Stimulated activated CD4-positive, alpha-beta T cell treated with anti-CD3 and anti-CD28 coated beads, Interleukin-1b, Interleukin-23, amount 100 ng/mL, for 4 hours (primary cell): ENCODE data around the gene SUSD4.

Experiments
- DNase-seq, 2 donors: peaks; one replicate each; pipeline ENCODE4 v3.0.0-alpha.2; 2020; ENCODE audit warnings: low read depth in 2 of 2

The SUSD4 gene

GRCh38 chr1:223214261-223214807 lies 149.6 kb downstream of the SUSD4 start:
- DNase-seq, result no peak

- no peak for DNase-seq
Observed at GRCh38 chr1:223212441-223212840, 151.5 kb downstream of the SUSD4 start.

- no peak for DNase-seq
Observed at GRCh38 chr1:223211323-223211985, 152.5 kb downstream of the SUSD4 start.

DNA sequence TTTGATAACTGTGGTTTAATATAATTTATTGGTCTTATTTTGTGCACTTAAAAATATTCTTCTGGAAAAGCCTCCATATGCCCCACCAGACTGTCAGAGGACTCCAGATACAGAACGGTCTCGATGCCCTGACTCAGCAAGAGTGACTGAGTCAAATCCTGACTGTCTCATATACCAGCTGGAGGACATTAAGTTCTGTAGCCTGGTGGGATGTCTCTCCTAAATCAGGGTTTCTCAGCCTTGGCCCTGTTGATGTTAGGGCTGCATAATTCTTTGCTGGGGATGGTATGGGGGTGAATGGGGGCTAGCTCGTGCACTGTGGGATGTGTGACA lies 153.2 kb downstream of the SUSD4 start:
- DNase-seq, result no peak

DNA sequence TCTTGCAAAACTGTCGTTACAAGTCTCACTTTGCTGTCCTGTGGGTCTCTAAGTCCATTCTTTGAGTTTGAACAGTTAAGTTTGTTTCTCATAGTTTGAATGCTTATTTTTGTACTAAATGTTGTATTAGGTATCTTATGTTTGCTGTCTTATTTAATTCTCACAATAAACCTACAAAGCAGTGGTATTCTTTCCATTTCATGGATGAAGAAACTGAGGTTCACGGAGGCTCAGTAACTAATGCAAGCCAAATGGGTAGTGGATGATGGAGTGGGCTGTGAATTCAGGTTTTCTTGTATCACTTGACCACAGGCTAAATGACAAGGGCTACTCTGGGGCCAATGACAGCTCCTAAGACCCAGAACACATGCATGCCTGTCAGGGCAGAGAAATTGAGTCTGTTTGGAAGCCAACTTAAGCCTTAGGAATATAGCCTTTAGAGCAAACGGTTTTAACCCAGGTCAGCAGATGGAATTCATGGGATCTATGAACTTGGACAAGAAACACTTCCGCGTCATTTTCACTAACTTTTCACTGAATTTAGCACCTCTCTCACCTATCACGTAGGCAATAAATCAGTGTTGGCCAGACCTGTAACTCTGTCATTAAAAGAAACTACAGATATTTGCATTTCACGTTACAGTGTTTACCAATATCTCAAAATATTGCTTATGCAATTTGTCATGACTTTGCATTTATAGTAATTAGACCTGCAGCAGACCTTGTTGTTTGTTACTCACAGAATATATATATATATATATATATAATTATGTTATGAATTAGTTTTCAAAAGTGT lies 153.8 kb downstream of the SUSD4 start:
- DNase-seq, result no peak

DNA sequence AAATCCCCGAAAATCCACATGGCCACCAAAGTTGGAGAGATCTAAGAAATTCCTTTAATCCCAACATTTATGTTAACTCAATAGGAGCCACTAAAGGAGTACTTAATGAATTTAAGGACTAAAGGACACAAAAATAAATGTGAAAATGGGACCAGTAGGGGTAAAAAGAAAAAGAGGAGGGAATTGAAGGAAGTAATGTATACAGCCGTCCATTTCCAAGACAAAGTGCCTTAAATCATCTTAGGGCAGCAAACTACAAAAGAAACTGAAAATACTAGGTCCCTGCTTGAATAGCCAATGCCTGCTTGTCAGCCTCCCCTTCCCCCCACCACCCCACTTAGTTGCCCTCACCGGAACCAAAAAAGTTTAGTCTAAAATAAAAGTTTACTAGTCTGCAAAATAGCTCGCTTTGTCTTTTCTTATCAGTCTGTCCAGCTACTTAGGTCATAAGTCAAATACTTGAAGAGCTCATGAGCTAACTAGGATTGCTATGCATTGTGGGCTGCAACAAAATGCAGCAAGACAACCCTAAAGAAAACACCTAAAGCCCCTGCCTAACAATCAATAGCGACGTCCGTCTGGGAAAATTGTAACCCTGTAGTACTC lies 154.6 kb downstream of the SUSD4 start:
- no peak for DNase-seq

- DNase-seq, result no peak
Observed at GRCh38 chr1:223208164-223209076, 155.6 kb downstream of the SUSD4 start.

DNA sequence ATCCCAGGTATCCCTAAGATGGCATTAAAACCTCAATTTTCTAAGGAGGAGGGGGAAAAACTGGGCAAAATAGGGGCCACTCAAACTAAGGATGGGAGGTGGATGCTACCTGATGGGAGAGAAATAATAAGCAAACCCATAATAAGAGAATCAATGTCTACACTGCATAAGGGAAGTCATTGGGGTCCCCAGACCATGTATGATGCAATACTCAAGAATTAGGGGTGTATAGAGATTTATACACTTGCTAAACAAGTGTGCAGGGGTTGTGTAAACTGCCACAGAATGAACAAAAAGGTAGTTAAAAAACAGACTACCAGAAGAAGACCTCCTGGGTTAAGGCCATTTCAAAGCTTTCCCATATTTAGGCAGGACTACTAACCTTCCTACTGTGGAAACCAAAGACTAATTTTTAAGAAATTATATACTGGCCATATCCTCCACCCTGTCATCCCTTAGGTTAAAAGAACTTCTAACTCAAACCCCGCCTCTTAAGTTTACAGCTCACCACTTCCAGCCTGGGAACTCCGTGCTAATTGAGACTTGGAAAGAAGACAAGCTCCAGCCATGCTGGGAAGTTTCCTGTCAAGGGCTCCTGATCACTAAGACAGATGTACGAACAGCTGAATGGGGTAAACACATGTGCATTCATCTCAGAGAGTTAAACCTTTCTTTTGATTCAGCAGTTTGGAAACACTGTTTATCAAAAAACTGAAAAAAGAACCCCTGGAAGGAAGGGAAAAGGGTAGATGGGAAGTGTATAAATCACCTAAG lies 156.5 kb downstream of the SUSD4 start:
- DNase-seq, result no peak

GRCh38 chr1:223204424-223204823 lies 159.6 kb downstream of the SUSD4 start:
- no peak for DNase-seq

- no peak for DNase-seq
Observed at GRCh38 chr1:223203694-223204093, 160.3 kb downstream of the SUSD4 start.

DNA sequence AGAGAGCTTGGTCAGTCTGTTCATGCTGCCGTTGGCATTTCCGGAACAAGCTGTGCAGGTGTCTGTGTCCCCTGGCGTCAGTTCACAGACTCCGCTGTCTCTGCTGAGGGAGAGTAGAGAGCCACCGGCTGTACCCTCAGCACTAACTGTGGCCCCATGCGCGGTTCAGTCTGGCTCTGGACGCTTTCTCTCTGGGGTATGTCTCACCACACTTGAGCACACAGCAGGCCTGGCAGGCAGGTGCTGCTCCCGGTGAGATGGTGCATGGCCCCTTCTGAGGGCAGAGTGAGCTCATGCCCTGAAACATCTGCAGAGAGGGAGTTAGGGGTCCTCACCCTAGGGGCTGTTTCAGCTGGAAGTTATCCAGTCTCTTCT lies 161.0 kb downstream of the SUSD4 start:
- no peak for DNase-seq

DNA sequence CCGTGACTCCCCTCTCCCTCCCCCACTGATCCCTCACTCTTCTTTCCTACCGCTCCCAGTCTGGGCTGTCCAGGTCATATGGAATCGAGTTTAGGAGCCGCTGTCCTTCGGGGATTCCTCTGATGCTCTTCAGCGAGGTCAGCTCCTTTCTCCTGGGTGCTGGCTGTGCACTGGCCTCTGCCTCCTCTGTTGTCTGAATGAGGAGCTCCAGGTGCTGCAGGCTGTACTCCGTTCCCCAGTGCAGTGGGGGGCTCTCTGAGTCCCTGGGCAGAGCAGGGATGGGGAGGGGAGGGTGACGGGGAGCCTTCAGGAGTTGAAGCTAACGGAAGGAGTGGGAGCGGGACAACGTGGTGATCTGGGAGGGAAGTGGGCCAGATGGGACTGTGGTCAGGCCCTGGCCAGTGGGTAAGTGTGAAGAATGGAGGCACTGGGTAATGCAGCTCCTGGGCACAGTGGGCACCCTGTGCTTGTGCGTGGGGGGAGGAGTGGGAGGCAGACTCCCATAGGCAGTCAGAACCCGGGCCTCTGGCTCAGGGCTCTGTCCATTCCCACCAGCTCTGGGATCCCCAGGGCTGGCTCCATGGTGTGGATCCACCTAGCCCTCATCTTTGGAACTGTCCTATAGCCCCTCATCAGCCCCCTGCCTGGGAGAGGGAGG lies 161.5 kb downstream of the SUSD4 start:
- no peak for DNase-seq

DNA sequence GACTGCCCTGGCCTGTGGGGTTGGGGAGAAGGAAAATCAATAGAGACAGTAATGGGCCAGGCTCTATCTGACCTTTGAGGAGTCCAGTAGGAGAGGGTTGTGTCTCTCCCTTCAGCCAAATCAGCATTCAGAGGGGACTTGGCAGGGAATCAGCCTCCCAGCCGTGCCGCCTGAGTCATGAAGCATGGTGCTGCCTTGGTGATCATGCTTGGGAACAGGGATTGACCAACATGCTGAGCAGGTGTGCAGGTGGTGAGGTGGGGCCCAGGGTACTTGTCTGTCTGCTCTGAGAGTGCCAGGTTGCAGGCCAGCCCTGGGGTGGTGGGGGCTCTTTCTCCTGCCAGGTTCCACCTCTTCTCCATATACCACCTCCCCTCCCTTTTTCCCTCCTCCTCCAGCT lies 162.0 kb downstream of the SUSD4 start:
- no peak for DNase-seq

DNA sequence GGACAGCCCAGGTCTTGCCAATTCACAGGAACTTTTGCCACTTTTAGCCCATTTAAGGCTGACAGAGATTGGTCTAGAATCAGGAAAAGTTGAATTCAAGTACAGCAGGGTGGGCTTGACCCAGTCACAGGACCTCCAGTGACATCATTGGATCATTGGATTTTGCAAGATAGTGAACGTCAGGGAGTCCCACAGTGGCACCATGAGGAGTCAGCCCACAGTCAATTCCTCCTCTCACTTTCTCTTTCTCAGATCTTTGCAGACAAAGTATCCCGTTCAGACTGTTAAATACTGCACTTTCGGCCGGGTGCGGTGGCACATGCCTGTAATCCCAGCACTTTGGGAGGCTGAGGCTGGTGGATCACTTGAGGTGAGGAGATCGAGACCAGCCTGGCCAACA lies 163.1 kb downstream of the SUSD4 start:
- no peak for DNase-seq

GRCh38 chr1:223199094-223199647 lies 164.8 kb downstream of the SUSD4 start:
- no peak for DNase-seq

GRCh38 chr1:223198628-223198965 lies 165.4 kb downstream of the SUSD4 start:
- no peak for DNase-seq

DNA sequence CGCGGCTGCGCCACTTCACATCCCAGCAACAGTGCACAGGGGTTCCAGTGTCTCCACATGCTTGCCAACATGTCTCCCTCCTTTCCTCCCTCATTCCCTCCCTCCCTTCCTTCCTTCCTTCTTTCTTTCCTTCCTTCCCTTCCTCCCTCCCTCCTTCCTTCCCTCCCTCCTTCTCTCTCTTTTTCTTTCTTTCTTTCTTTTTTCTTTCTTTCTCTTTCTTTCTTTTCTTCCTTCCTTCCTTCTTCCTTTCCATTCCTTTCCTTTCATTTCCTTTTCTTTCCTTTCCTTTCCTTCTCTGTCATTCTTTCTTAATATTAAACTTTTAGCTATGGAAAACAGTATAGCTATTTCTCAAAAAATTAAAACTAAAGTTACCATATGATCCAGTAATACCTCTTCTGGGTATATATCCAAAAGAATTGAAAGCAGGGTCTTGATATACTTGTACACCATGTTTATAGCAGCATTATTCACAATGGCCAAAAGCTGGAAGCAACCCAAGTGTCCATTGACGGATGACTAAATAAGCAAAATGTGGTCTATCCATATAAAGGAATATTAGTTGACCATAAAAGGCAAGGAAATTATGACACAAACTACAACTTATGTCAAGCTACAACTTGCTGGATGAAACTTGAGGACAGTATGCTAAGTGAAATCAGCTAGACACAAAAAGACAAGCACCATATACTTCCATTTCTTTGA lies 165.9 kb downstream of the SUSD4 start:
- no peak for DNase-seq

DNA sequence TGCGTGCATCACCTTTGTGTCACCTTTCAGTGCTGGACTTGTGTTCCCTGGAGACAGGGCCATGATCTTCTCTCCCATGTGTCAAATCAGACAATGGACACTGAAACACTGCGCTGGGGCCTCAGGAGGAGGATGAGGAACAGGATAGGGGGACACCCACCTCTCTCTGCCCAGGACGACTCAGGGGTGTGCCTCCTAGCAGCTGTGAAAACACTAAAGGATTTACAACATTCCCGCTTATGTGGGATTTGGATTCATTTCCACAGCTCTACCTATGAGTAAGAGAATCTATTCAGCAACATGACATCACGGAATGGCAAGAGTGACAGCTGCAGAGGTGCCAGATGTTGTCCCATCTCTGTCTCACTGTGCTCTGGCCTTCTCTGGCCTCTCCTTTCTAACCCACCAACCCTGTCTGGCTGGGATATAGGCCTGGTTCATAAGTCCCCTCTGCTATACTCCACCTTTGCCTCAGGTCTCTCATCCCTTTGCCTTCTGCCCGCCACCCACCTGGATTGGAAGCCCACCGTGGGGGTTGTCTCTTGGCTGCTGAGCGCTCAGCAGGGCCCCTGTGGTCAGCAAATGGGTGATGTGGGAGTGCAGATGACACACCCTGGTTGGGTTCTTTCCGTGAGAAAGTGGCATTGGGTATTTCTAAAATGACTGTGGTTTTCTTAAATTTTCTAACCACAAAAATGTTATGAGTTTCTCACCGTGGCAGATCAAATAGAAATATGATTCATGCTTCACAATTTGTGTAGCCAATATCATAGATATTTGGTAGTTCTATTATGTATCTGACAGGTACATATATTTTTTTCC lies 173.9 kb downstream of the SUSD4 start:
- DNase-seq, result peak; percentile 24 to 32

DNA sequence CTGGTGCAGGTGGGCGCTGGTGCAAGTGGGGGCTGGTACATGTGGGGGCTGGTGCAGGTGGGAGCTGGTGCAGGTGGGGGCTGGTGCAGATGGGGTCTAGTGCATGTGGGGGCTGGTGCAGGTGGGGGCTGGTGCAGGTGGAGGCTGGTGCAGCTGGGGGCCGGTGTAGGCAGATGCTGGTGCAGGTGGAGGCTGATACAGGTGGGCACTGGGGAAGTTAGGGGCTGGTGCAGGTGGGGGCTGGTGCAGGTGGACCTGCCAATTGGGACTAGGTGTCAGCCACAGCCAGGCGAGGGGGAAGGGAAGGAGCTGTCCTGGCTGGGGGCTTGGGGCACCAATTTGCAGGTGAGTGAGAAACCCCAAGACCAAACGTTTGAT lies 174.5 kb downstream of the SUSD4 start:
- no peak for DNase-seq
